Measurements from ENCODE around the gene DCP1A.

The DCP1A gene

DNA sequence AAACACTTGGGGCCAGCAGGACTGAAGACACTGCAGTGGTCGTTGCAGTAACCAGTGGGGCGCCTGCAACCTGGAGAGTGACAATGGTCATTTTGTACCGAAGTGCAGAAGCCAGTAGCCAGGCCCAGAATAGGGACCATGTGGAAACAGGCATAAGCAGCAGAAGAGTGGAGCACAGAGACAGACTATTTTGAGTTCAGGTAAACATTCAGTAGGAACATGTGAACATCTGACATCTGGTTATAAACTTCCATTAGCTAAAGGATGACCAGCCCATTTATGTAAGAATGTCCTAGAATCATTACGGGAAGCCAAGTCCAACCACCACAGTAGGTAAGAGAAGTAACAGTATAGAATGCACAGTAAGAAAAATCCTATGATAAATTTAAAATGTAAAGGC is 59.1 kb downstream of the DCP1A start:
- H3K4me3 ChIP-seq (ENCODE audit: low read length) = no peak overlapping the region
- TF ChIP-seq, protein P1, sequence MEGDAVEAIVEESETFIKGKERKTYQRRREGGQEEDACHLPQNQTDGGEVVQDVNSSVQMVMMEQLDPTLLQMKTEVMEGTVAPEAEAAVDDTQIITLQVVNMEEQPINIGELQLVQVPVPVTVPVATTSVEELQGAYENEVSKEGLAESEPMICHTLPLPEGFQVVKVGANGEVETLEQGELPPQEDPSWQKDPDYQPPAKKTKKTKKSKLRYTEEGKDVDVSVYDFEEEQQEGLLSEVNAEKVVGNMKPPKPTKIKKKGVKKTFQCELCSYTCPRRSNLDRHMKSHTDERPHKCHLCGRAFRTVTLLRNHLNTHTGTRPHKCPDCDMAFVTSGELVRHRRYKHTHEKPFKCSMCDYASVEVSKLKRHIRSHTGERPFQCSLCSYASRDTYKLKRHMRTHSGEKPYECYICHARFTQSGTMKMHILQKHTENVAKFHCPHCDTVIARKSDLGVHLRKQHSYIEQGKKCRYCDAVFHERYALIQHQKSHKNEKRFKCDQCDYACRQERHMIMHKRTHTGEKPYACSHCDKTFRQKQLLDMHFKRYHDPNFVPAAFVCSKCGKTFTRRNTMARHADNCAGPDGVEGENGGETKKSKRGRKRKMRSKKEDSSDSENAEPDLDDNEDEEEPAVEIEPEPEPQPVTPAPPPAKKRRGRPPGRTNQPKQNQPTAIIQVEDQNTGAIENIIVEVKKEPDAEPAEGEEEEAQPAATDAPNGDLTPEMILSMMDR (IDR thresholded peaks at IDR 0.05; ENCODE audit: insufficient read depth, low read depth, low read length, missing control alignments) = no peak
- no peak for DNase-seq (ENCODE audit: low read depth)

DNA sequence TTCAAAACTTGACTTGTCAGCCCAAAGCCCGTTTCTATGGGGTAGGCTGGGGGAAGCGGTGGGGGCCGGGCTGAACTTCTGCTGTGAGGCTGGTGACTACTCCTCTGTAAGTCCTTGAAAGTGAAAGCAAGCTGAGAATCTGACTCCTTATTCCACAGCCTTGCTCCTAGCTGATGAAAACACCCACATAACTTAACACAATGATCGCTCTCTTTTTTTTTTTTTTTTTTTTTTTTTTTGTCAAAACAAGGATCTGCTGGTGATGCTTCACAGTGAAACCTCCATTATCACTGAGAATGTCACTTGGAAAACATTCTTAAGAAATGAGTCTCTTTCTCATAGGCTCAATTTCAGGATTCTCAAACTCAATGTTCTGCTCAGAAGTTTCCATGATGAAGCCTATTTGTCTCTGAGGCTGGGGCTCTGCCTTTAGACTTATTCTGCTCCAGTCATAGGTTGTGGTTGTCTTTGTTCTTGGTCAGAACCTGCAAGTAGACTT is 60.2 kb downstream of the DCP1A start:
- TF ChIP-seq, protein P1 (IDR thresholded peaks at IDR 0.05; ENCODE audit: insufficient read depth, low read depth, low read length, missing control alignments) = no peak
- H3K4me3 ChIP-seq (ENCODE audit: low read length) = no peak overlapping the region
- no peak for DNase-seq (ENCODE audit: low read depth)

DNA sequence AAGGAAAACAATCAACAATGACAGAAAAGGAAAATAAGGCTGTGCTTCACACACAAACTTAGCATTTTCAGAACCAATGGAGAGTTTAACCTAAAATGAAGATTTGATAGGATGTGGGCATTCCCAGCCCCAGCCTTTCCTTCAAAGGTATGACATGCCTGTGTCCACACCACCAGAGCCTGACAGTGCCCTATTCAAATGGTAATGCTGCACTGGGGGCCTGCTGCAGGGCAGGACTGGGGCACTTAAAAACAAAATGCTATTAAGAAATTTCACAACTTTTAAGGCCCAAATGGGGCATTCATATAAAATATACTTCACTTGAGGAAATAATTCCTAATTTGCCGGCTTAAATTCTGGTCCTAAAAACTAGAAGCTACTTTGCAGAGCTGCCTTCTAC is 60.6 kb downstream of the DCP1A start:
- TF ChIP-seq, protein P1 (IDR thresholded peaks at IDR 0.05; ENCODE audit: insufficient read depth, low read depth, low read length, missing control alignments) = no peak
- DNase-seq (ENCODE audit: low read depth) = no peak
- no peak overlapping the region for H3K4me3 ChIP-seq (ENCODE audit: low read length)

DNA sequence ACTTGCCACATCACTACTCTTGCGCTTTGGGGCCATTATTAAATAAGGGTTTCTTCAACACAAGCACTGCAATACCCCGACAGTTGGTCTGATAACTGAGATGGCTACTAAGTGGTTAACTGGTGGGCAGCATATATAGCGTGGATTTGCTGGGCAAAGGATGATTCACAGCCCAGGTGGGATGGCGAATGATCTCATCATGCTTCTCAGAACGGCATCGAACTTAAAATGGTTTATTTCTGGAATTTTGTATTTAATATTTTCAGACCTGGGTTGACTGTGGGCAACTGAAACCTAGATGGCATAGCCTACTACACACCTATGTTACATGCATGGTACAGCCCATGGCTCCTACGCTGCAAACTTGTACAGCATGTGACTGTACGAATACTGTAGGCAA is 64.8 kb downstream of the DCP1A start:
- DNase-seq (ENCODE audit: low read depth) = no peak
- TF ChIP-seq, protein P1 (IDR thresholded peaks at IDR 0.05; ENCODE audit: insufficient read depth, low read depth, low read length, missing control alignments) = no peak
- no peak overlapping the region for H3K4me3 ChIP-seq (ENCODE audit: low read length)

DNA sequence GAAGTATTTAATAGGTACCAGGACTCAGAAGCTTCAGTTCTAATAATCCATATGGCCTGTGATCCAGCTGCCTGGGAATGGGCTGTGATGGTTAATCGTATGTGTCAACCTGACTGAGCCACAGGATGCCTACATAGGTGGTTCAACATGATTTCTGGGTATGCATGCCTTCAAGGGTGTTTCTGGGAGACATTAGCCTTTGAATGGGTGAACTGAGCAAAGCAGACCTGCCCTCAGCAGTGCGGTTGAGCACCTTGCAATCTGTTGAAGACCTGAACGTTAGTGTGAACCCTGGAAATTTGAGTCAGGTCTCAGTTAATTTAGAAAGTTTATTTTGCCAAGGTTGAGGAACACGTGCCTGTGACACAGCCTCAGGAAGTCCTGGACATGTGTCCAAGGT is 68.7 kb downstream of the DCP1A start:
- no peak for DNase-seq (ENCODE audit: low read depth)
- TF ChIP-seq, protein P1 (IDR thresholded peaks at IDR 0.05; ENCODE audit: insufficient read depth, low read depth, low read length, missing control alignments) = no peak
- H3K4me3 ChIP-seq (ENCODE audit: low read length) = no peak overlapping the region

DNA sequence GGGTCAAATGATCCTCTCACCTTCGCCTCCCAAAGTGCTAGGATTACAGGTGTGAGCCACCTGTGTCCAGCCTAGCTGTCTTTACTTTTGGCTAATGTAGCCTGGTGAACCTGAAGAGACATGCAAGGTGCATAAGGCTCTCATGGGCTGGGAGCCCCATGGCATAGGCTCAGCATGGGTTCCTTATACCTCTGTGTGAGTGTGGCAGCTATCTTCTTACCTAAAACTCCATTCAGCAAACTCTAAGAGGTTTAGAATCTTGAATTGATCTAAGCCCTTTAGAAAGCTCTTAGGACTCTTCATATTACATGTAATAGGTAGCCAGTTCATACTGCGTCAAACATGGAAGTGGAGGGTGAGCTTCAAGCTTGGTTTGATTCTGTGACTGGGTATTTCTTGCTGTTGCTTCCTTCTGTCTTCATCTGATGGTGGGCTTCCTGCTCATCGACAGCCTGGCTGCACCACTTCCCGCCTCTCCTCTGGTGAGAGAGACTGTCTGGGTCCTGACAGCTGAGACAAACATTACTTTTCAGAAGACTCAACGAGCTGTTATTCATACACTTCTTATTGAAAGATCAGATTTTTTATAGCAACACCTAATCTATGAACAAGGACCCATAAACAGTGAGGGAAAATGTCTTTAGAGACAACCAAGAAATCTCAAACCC is 72.3 kb downstream of the DCP1A start:
- no peak overlapping the region for H3K4me3 ChIP-seq (ENCODE audit: low read length)
- no peak for DNase-seq (ENCODE audit: low read depth)
- TF ChIP-seq, protein P1 (IDR thresholded peaks at IDR 0.05; ENCODE audit: insufficient read depth, low read depth, low read length, missing control alignments) = no peak

DNA sequence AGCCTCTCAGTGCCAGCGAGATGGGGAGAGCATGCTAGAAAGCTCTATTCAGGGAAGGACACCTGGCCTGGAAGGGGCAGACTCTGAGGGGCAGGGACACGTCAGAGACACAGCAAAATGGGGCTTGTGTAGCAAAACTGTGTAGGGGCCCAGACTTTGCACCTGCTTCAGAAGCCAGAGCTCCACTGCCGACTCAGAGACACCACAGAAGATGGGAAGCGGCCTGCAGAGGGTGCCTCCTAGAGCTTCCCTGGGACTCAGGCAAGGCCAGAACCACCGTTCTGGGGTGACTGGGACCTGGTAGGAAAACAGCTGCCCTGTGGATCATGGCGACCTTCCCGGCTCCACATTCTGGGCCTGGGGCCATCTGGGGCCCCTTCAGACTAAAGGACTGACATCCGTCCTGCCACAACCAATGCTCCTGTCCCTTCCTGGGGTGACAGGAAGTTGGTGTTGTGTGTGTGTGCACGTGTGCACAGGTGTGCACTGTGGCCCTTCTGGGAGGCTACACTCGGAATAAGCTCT is 74.1 kb downstream of the DCP1A start:
- TF ChIP-seq, protein P1 (IDR thresholded peaks at IDR 0.05; ENCODE audit: insufficient read depth, low read depth, low read length, missing control alignments) = no peak
- H3K4me3 ChIP-seq (ENCODE audit: low read length) = no peak overlapping the region
- DNase-seq (ENCODE audit: low read depth) = no peak
